Kidney (tissue), 14 donors: ENCODE results near the gene UNC119. TPM values are rescaled to one million over a fixed set of nuclear protein-coding genes. Genes with fewer than 3 reads are reported as not detected.

Source experiments
- DNase-seq, 5 donors: peaks; one replicate each; pipeline ENCODE4 v3.0.0-alpha.2; 2013 to 2020
- FAIRE-seq: peaks from 2 replicates; lab custom pipeline; 2012; peaks lifted over from hg19 to GRCh38; lab: Jason Lieb, UNC
- H3K27ac ChIP-seq, 2 donors: one replicate each; pipeline ENCODE4 v1.7.0; 2013; ENCODE audit warnings: low read depth in 2 of 2, low read length in 2 of 2, inconsistent platforms in 1 of 2
- H3K27me3 ChIP-seq: one replicate; pipeline ENCODE4 v1.7.1; 2013; ENCODE audit warnings: low read length, inconsistent platforms; ENCODE audit not compliant: control insufficient read depth, insufficient read depth
- H3K36me3 ChIP-seq, 3 donors: one replicate each; pipeline versions ENCODE4 v1.7.0 to v1.7.1; 2013; ENCODE audit warnings: low read length in 3 of 3, control low read depth in 1 of 3, inconsistent platforms in 1 of 3; ENCODE audit not compliant: insufficient read depth in 3 of 3, control insufficient read depth in 2 of 3
- H3K4me1 ChIP-seq, 3 donors: one replicate each; pipeline versions ENCODE4 v1.7.0 to v1.7.1; 2013; ENCODE audit warnings: low read length in 3 of 3, inconsistent platforms in 1 of 3, low read depth in 1 of 3; ENCODE audit not compliant: control insufficient read depth in 2 of 3, insufficient read depth in 2 of 3
- H3K4me3 ChIP-seq, 3 donors: one replicate each; pipeline versions ENCODE4 v1.7.0 to v1.8.1; 2013; ENCODE audit warnings: low read length in 3 of 3, control low read depth in 1 of 3, inconsistent platforms in 1 of 3
- H3K9ac ChIP-seq, 3 donors: one replicate each; pipeline versions ENCODE4 v1.7.0 to v1.7.1; 2013; ENCODE audit warnings: low read length in 3 of 3, control low read depth in 1 of 3, inconsistent platforms in 1 of 3
- H3K9me3 ChIP-seq, 3 donors: one replicate each; pipeline versions ENCODE4 v1.7.0 to v1.7.1; 2013; ENCODE audit warnings: low read length in 3 of 3, control low read depth in 1 of 3, inconsistent platforms in 1 of 3; ENCODE audit not compliant: control insufficient read depth in 2 of 3, insufficient read depth in 1 of 3
- intact Hi-C: fragments of 100-400 bp; cut with DNase I; formaldehyde crosslinking; loops from one replicate; pipeline ENCODE4 v1.11.1; 2022
- polyA plus RNA-seq: library from polyadenylated mRNA; stranded (reverse); fragments of 350-450 nt; fragmentation: Illumina TruSeq; extraction: RNeasy Lipid Tissue Mini Kit (QIAGEN cat#74804); gene quantifications from one replicate; pipeline ENCODE4 v1.2.3, GENCODE V29; 2014; ENCODE audit warnings: low read depth, low replicate concordance; ENCODE audit not compliant: insufficient read depth
- total RNA-seq: library from RNA; stranded (reverse); fragmentation: NEBNext Ultra II Directional; extraction: Animal tissue kit (Norgen Biotek cat#: 25700); gene quantifications from one replicate; pipeline ENCODE4 v1.2.1, GENCODE V29; 2021
- TF ChIP-seq, protein P1 (sequence below): IDR thresholded peaks from 3 replicates; pipeline ENCODE4 v1.5.1; 2012; ENCODE audit warnings: mild to moderate bottlenecking, moderate library complexity, borderline replicate concordance; ENCODE audit not compliant: insufficient read depth; ENCODE audit errors: extremely low read depth
- donor health status: control.
- donor health status: control.
- donor health status: control.
- donor health status: control.
- donor health status: control.
- donor health status: DM: yes; HTN: yes; CAD: no.
- donor health status: Normal renal cell carcinoma (clear cell type).

Gene UNC119
- total and polyA plus RNA-seq, 2 donors from 2014 or later, result 19.0 to 60.7 TPM

DNA sequence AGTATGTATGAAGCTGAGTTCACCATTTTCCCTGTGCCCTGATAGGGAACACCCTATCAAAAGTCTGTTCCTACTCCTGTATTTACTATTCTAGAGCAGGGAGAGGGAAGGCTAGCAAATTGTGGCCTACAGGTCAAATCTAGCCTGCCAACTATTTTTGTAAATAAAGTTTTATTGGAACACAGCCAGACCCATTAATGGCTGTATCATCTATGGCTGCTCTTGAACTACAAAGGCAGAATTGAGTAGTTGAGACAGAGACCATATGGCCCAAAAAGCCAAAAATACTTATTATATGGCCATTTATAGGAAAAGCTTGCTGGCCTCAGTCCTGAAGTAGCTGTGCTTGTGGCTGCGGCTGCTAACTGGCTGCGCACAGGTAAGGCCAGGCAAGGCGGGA, 28.5 kb upstream of the UNC119 start:
- H3K4me1 ChIP-seq, result peaks cover 0 to 3% (median 0%) of the 10 kb centered on the region in 3 donors
- DNase-seq, result no peak
- H3K4me3 ChIP-seq, result no peak overlapping the region
- H3K9ac ChIP-seq, result no peak overlapping the region
- H3K9me3 ChIP-seq, result no peaks in the 10 kb centered on the region
- peaks cover 8 to 49% (median 32%) of the 10 kb centered on the region in 3 donors for H3K36me3 ChIP-seq
- intact Hi-C loops, result no loop called here
- FAIRE-seq, result no peak
- TF ChIP-seq, protein P1, sequence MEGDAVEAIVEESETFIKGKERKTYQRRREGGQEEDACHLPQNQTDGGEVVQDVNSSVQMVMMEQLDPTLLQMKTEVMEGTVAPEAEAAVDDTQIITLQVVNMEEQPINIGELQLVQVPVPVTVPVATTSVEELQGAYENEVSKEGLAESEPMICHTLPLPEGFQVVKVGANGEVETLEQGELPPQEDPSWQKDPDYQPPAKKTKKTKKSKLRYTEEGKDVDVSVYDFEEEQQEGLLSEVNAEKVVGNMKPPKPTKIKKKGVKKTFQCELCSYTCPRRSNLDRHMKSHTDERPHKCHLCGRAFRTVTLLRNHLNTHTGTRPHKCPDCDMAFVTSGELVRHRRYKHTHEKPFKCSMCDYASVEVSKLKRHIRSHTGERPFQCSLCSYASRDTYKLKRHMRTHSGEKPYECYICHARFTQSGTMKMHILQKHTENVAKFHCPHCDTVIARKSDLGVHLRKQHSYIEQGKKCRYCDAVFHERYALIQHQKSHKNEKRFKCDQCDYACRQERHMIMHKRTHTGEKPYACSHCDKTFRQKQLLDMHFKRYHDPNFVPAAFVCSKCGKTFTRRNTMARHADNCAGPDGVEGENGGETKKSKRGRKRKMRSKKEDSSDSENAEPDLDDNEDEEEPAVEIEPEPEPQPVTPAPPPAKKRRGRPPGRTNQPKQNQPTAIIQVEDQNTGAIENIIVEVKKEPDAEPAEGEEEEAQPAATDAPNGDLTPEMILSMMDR, result no peak
- no peak overlapping the region for H3K27ac ChIP-seq
- no peaks in the 10 kb centered on the region for H3K27me3 ChIP-seq

DNA sequence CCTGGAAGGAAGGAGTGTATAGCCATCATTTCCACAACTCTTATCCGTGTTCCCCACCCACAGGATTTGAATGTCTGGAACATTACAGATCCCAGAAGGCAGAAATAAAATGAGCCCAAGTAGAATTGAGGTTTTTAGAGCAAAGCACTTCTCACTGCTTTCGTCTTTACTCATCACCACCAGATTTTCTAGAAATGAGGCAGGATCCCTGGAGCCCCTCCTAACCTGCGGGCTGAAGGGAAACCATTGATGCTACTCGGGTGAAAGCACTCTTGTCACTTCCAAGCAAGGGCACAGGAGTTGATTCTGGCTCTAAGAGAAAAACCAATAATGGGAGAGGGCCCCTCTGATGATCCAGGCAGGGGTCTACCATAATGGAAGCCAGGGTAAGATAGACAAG, 27.1 kb upstream of the UNC119 start:
- DNase-seq, result no peak
- no peak overlapping the region for H3K9ac ChIP-seq
- no peaks in the 10 kb centered on the region for H3K27me3 ChIP-seq
- no peak overlapping the region for H3K4me3 ChIP-seq
- FAIRE-seq, result no peak
- H3K4me1 ChIP-seq, result peaks cover 0 to 3% (median 0%) of the 10 kb centered on the region in 3 donors
- H3K9me3 ChIP-seq, result no peaks in the 10 kb centered on the region
- no peak overlapping the region for H3K27ac ChIP-seq
- TF ChIP-seq, protein P1, result no peak
- intact Hi-C loops, result no loop called here
- H3K36me3 ChIP-seq, result peaks cover 8 to 35% (median 23%) of the 10 kb centered on the region in 3 donors

DNA sequence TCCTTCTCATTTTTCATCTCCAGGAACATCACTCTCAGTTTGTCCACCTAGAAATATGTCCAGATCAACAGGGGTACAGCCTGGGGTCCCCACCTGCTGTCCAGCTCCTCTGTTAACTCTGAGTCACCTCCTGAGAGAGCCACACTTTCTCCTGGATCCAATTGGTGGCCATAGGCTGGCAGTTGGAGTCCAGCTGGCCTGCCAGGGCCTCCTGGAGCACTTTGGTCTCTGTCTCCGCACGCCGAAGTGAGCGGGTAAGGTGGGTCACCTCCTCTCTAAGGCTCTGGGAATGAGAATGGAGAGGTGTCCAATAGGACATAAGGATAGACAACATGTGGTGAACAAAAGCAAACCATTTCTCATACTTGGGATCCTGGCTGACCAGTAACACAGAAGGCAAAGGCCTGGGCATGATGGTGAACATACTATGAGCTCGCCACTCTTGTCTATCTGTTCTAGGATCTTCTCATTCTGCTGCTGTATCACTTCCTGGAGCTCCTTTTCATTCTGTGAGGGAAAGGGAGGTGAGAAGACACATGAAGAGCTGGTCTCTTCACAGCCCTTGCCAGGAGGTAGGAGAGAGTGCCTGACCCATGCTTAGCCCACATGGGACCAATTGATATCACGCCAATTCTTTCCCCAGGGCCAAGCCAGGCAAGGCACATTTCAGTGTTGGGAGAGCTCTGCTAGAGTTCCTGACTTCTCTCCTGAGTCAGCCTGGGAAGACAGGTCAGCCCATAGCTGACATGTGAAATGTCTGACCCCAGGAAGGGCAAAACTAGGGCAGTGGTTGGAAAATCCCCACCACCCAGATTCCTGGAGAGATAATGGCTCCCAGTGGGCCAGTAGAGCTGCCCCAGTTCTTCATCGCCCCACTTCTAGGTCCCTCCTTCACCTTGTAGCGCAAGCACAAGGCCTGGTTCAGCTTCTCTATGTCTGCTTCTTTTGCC, 26.1 kb upstream of the UNC119 start:
- Histone ChIP-seq H3K4me1 (peaks cover 0 to 3% (median 0%) of the 10 kb centered on the region in 3 donors), H3K27me3 (no peaks in the 10 kb centered on the region), H3K9me3 (no peaks in the 10 kb centered on the region), H3K27ac (no peak overlapping the region), H3K9ac (no peak overlapping the region), H3K4me3 (no peak overlapping the region), H3K36me3 (peaks cover 6 to 25% (median 16%) of the 10 kb centered on the region in 3 donors)
- no peak for DNase-seq
- intact Hi-C loops, result no loop called here
- TF ChIP-seq, protein P1, result no peak
- FAIRE-seq, result no peak
